HTERT RPE-1 (cell line): Measurements from ENCODE around the gene KPNA2.
"Not testable (repeated sequence)": the region's sequence is repeated elsewhere in the genome, so short reads cannot be mapped to it uniquely, and the experiment has no call there.

ENCODE experiments used
- in situ Hi-C: fragments of 300-500 bp; cut with MboI; formaldehyde crosslinking; loops from 4 replicates; pipeline ENCODE4 v1.14.3; 2020; ENCODE audit warnings: low sequenced_read_pairs

The KPNA2 gene

DNA sequence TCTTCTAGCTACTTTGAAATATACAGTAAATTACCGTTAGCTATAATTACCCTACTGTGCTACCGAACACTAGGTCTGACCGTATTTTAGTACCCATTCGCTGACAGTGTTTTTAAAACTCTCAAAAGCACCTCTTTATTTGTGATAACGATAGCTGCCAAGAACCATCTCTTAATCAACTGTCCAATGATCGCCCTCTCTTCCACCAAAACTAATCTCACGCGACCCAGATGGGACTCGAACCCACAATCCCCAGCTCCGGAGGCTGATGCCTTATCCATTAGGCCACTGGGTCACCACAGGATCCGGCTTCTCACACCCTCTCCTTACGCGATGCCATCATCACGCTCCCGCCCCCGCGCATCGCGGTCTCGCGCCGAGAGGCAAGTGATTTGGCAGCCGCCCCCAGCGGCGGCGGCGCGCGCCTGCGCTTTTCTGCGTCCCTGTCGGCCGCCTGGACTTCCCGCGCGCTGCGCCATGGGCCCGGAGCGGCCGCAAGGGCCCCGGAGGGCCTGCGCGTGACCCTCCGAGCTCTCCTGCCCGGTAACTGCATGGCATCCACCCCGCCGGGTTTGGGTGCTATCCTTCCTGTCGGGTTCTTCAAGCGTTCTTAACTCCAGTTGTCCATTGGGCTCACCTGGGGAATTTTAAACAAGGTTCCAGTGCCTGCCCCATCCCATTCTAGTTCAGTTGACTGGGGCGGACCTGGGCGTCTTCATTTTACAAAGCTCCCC, 15.7 kb upstream of the KPNA2 start:
- in situ Hi-C loops, result no loop called here

DNA sequence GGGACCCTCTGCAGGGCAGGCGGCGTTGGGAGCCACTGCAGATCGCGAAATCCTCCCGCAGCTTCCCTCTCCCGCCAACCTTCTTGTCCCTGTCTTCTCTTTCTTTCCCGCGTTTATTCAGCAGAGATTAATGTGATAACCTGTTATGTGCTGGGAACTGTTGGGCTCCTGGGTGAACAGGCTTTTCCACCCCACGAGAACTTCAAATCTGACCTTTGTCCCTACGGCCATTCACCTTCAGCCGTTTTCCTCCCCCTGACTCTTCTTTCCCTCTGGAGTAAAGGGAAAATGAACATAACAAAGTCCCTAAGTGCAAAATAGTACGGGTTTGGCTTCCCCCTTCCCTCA, 15.2 kb upstream of the KPNA2 start:
- in situ Hi-C loops, result no loop called here

GRCh38 chr17:68020791-68021190, 14.7 kb upstream of the KPNA2 start:
- in situ Hi-C loops, result not testable (repeated sequence)

- in situ Hi-C loops, result no loop called here
These were observed 13.6 kb upstream of the KPNA2 start for GRCh38 chr17:68021963-68022362.

- in situ Hi-C loops, result not testable (repeated sequence)
These were observed 13.0 kb upstream of the KPNA2 start for GRCh38 chr17:68022547-68022946.

DNA sequence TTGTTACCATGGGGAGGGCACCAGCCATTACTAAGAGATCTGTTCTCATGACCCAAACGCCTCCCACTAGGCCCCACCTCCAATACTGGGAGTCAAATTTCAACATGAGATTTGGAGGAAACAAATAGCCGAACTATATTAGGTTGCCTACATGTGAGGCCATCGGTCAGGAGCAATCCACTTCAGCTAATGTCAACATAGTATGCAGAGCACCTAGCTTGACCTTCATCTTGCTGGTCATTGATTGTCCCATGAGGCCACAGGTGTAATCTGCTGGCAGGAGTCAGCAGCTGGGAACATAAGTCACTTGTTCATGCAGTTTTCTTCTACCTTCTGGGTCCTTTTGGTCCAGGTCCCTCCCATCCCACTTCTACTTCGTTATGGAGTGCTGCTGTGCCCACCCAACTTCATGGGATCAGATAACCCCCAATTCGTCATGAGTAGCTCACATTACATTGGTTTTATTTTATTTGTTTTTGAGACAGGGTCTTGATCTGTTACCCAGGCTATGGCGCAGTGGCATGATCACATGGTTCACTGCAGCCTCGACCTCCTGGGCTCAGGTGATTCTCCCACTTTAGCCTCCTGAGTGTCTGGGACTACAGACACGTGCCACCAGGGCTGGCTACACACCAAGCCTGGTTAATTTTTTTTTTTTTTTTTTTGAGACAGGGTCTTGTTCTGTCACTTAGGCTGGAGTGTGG, 5.9 kb upstream of the KPNA2 start:
- in situ Hi-C loops, result no loop called here

DNA sequence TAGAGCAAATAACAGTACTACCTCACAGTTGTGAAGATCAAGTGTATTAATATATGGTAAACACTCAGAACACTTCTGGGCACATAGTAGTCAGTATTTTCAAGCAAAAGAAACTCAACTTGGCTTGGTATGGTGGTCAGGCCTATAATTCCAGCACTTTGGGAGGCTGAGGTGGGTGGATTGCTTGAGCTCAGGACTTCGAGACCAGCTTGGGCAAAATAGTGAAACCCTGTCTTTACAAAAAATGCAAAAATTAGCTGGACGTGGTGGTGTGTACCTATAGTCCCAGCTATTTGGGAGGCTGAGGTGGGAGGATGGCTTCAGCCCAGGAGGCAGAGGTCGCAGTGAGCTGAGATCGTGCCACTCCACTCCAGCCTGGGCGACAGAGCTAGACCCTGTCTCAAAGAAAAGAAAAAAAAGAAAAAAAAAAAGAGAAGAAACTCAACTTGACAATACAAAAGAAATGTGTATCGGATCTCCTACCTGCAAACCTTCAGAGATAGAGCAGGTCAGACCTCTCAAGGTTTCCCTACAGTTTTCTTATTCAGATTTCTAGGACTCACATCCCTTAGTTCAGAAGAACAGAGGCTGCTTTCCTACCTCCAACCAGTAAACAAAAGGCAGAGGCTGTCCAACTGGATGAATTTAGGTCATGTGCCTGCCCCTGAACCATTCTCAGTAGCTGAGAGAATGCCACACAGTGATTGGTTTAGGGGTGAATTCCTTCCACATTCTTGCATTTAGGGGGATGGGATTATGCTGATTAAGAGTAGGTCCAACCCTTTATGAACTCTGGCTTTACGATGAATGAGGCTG, 1.7 kb upstream of the KPNA2 start:
- in situ Hi-C loops, result no loop called here

DNA sequence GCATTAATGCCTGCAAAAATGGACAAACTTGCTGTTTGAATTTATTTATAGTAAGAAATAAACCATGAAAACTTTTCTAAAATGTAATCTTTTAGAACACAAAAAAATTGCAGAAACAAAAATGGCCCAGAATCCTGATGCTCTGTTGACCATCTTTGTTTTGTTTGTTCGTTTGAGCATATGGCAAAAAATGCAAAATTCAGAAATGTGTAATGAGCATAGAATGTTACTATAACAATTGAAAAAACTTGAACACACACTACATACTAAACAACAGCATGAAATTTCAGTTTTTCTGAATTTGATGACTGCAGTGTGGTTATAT, 1.1 kb upstream of the KPNA2 start:
- in situ Hi-C loops, result no loop called here

DNA sequence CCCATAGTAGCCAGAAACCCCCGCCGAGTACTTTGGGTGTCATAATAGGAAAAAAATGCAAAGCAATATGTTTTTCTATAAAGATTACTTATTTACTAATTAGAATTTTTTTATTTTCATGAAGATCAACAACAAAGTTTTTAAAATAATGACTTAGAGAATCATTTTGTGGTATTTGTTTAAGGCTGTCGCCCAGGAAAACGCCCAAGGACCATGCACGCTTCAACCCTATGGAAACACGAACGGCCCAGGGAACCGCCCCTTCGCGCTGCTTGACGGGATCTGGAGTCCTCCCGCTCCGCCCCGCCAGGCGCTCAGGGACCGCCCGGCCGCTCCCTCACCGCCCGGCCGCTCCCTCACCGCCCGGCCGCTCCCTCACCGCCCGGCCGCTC, 408 bp upstream of the KPNA2 start:
- in situ Hi-C loops, result no loop called here

DNA sequence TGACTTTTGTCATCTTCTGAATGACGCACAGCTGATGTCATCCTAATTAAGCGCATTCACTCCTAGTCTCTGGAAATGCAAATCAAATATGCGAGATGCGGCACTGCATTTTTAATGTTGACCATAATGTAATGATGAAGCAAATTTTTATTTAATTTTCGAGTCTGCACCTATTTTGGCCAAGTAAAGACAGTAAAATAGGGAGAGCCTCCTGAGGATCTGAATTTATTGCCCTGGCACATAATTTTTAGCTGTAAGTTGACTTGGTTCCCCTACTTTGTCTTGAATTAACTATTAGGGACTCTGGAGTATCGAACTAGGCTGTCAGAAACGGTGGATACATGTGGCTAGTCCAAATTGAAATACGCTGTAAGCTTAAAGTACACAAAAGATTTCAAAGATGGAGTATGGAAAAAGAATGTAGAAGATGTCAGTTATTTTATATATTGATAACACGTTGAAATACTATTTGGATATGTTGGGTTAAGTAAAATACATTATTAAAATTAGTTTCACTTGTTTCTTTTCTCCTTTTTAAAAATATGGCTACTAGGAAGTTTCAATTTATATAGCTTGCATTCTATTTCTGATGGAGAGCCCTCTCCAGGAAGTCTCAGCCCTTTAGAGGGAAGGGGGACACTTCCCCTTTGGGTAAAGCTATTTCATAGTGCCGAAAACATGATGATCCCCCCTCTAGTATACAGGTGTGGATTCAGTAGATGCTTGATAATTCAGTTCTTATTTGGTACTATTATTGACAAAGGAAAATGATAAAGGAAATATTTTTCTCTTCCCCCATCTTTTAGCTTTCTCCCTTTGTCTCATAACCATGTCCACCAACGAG, 991 bp downstream of the KPNA2 start:
- in situ Hi-C loops, result no loop called here

- in situ Hi-C loops, result no loop called here
These were observed 11.8 kb downstream of the KPNA2 start for GRCh38 chr17:68047153-68047846.

- in situ Hi-C loops, result not testable (repeated sequence)
These were observed 12.5 kb downstream of the KPNA2 start for GRCh38 chr17:68047890-68048542.

GRCh38 chr17:68048996-68049395, 13.5 kb downstream of the KPNA2 start:
- in situ Hi-C loops, result no loop called here

DNA sequence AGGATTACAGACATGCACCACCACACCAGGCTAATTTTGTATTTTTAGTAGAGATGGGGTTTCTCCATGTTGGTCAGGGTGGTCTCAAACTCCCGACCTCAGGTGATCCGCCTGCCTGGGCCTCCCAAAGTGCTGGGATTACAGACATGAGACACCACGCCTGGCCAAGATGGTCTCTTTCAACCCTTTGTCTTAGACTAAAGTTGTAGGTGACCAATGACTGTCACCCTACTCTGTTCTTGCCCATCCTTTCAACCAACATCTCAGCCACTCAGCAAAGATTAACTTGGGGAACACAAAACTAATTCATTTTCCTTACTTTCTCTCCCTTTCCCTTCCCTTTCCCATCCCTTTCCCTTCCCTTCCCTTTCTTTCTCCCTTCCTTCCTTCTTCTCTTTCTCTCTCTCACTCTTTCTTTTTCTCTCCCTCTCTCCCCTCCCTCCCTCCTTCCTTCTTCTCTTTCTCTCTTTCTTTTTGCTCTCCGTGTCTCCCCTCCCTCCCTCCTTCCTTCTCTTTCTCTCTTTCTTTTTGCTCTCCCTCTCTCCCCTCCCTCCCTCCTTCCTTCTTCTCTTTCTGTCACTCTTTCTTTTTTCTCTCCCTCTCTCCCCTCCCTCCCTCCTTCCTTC, 14.4 kb downstream of the KPNA2 start:
- in situ Hi-C loops, result not testable (repeated sequence)

DNA sequence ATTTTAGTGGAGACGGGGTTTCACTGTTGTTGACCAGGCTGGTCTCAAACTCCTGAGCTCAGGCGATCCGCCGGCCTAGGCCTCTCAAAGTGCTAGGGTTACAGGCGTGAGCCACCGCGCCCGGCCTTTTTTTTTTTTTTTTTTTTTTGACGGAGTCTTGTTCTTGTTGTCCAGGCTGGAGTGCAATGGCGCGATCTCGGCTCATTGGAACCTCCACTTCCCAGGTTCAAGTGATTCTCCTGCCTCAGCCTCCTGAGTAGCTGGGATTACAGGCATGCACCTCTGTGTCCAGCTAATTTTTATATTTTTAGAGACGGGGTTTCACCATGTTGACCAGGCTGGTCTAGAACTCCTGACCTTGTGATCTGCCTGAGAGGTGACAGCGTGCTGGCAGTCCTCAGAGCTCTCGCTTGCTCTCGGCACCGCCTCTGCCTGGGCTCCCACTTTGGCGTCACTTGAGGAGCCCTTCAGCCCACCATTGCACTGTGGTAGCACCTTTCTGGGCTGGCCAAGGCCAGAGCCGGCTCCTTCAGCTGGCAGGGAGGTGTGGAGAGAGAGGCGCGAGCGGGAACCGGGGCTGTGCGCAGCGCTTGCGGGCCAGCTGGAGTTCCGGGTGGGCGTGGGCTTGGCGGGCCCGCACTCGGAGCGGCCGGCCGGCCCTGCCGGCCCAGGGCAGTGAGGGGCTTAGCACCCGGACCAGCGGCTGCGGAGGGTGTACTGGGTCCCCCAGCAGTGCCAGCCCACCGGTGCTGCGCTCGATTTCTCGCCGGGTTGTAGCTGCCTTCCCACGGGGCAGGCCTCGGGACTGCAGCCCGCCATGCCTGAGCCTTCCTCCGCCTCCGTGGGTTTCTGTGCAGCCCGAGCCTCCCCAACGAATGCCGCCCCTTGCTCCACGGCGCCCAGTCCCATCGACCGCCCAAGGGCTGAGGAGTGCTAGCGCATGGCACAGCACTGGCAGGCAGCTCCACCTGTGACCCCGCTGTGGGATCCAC, 16.1 kb downstream of the KPNA2 start:
- in situ Hi-C loops, result not testable (repeated sequence)

DNA sequence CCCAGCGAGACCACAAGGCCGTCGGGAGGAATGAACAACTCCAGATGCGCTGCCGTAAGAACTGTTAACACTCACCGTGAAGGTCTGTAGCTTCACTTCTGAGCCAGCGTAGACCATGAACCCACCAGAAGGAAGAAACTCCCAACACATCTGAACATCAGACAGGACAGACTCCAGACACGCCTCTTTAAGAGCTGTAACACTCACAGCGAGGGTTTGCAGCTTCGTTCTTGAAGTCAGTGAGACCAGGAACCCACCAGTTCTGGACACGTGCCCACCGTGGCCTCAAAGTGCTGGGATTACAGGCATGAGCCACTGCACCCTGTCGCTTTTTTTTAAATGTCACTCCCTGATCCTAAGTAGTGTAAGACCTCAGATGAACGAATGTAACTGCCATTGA, 17.3 kb downstream of the KPNA2 start:
- in situ Hi-C loops, result no loop called here

GRCh38 chr17:68053231-68054013, 17.9 kb downstream of the KPNA2 start:
- in situ Hi-C loops, result no loop called here
